Activated T-helper 17 cell treated with anti-CD3 and anti-CD28 coated beads, Interleukin-2, amount 50 U/mL, for 72 hours (primary cell): ENCODE results near the gene AK4. TPM values are rescaled to one million over a fixed set of nuclear protein-coding genes. Genes with fewer than 3 reads are reported as not detected.
A peak's percentile ranks its signal among the peaks of the same experiment; 100 is the strongest.

Experiments
- ATAC-seq: fragments of 150-1000 bp; cut with Tn5 transposase; replicated peaks from 2 replicates; pipeline ENCODE4 v1.10.0; 2021; ENCODE audit warnings: mild to moderate bottlenecking, moderate library complexity
- H3K27ac Mint-ChIP-seq: one replicate; pipeline ENCODE4 v1.8.0; 2022; ENCODE audit warnings: mixed read lengths
- H3K27me3 Mint-ChIP-seq: one replicate; pipeline ENCODE4 v1.8.0; 2022; ENCODE audit warnings: mixed read lengths
- H3K36me3 Mint-ChIP-seq: one replicate; pipeline ENCODE4 v1.8.0; 2022; ENCODE audit warnings: low read depth, mild to moderate bottlenecking, mixed read lengths
- H3K4me1 Mint-ChIP-seq: one replicate; pipeline ENCODE4 v1.8.0; 2022; ENCODE audit warnings: mixed read lengths
- H3K4me3 Mint-ChIP-seq: one replicate; pipeline ENCODE4 v1.8.0; 2022; ENCODE audit warnings: mild to moderate bottlenecking, mixed read lengths
- H3K9me3 Mint-ChIP-seq: one replicate; pipeline ENCODE4 v1.8.0; 2022; ENCODE audit warnings: mixed read lengths
- total RNA-seq, 2 donors: library from RNA; stranded (reverse); gene quantifications; one replicate each; pipeline ENCODE4 v1.2.3, GENCODE V29; 2022

Gene AK4
- total RNA-seq, 2 donors from 2014 or later, result 112 to 142 TPM

DNA sequence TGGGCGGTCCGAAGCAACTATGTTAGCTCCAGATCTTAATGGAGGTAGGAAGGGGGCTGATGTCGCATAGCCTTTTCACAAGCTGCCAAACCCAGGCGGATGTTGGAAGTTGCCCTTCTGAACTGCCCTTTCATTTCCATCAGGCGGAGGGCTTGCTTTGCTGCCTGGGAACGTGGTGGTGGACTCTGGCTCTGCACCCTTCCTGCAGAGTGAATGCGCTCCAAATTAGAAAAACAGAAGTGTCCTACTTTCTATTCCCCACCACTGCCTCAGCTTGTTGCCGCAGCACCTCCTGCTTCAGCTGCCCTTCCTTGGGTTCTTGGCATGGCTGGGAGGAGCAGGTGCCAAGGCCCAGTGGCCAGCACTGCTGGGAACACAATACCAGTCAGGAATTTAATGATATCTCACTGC is 60.6 kb downstream of the AK4 start:
- ATAC-seq, result no peak
- Mint-ChIP-seq H3K27me3 (no peaks in the 10 kb centered on the region), H3K27ac (no peak overlapping the region), H3K9me3 (no peaks in the 10 kb centered on the region), H3K4me3 (no peak overlapping the region), H3K4me1 (peaks cover 17% of the 10 kb centered on the region), H3K36me3 (peaks cover 7% of the 10 kb centered on the region)

DNA sequence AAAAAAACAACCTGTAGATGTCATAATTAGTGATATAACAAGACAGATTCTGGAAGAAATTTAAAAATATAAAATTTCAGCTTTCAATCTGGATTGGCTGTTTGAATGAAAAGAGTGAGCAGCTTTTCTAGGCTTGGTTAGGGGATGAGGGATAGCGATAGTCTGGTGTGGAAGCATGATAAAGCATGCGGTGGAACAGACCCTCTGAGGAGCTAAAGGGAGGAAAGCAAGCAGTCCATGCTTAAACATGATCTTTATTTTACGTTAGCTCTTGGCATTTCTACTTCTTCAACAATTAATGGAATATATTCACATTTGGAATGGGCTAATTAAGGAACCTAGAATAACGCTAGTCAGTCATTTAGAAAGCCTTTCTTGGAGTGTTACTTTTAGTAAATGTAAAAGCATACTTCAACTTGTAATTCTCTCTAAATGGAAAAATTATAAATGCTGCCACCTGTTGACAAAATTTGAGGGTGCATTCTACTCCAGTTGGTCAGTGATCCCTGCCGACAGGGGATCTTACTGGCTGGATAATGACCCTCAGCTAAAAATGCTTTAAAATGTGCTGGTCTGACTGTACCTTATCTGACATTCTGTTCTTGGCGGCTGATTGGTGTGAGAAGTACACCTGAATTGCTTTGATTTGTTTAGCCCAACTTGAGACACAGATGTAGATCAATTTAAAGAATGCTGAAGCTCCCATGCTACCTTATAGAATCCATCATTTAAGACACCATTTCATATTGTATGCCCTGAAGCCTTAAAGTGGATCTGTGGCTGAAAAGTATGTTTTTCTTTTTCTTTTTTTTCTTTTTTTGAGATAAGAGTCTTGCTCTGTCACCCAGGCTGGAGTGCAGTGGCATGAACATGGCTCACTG is 61.2 kb downstream of the AK4 start:
- Mint-ChIP-seq H3K27ac (no peak overlapping the region), H3K4me1 (peaks cover 20% of the 10 kb centered on the region), H3K9me3 (no peaks in the 10 kb centered on the region), H3K36me3 (peaks cover 7% of the 10 kb centered on the region), H3K27me3 (no peaks in the 10 kb centered on the region), H3K4me3 (no peak overlapping the region)
- no peak for ATAC-seq

DNA sequence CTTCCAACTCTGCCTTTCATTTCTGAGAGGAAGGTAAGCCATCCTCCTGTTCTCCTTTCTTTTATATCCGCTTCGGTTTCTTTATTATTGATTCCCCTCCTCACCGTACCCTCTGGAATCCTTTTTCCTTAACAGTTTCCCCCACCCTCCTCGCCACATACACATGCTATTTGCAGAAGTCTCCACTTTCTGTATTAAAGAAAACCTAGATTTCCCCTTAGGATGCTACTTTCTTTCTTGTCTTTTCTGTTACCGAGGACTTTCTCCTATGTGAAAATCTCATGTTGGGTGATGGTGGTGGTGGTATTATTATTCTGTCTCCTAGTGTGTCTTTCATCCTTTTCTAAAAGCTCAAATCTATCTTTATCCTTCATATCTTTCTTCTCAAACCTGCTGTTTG is 62.3 kb downstream of the AK4 start:
- H3K9me3 Mint-ChIP-seq, result no peaks in the 10 kb centered on the region
- H3K36me3 Mint-ChIP-seq, result peaks cover 7% of the 10 kb centered on the region
- H3K4me3 Mint-ChIP-seq, result no peak overlapping the region
- peaks cover 27% of the 10 kb centered on the region for H3K4me1 Mint-ChIP-seq
- H3K27me3 Mint-ChIP-seq, result no peaks in the 10 kb centered on the region
- no peak overlapping the region for H3K27ac Mint-ChIP-seq
- ATAC-seq, result no peak

DNA sequence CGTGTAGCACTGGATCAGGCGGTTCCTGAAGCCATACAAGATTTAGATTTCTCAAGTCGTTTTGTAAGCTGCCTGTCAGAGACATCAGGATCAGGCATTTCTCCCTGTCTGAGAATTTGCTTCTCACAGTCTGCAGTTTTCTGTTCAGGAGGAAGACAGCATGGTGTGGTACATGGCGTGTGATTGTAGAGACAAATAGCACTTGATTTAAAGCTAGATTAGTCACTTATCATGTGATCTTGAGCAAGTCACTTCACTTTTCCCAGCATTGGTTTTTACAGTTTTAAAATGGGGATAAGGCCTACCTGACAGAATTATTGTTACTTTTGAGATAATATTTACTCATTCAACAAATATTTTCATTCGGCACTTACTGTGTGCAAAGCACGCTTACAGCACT is 63.3 kb downstream of the AK4 start:
- Mint-ChIP-seq H3K9me3 (no peaks in the 10 kb centered on the region), H3K36me3 (peaks cover 7% of the 10 kb centered on the region), H3K27me3 (no peaks in the 10 kb centered on the region), H3K4me1 (peaks cover 32% of the 10 kb centered on the region), H3K27ac (no peak overlapping the region), H3K4me3 (no peak overlapping the region)
- ATAC-seq, result no peak

DNA sequence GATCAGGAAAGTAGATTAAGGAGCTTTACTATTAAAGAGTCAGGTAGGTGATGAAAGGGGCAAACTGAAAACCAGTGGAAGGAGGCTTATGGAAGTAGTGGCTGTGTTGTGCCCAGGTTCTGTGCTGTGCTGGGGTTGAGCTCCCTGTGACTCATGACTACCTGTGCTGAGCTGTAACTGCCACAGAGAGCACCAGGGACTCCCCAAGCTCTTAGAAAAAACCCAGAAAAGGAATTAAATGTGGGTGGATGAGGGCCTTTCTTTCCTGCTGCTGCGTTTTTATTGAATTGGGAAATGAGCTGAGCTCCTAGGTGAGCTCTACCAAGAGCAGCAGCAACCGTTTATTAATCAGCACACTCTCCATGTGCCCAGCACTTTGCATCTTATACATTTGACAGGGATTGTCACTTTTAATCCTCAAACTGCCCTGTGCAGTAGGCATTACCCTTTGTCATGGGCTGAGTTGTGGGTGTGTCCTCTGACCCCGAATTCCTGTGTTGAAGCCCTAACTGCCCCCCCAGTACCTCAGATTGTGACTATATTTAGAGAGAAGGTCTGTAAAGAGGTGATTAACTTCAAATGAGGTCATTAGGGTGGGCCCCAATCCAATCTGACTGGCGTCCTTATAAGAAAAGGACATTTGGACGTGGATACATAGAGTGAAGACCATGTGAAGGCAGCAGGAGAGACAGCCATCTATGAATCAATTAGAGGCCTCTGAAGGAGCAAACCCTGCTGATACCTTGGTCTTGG is 65.4 kb downstream of the AK4 start:
- ATAC-seq, result peak; percentile 93
- Mint-ChIP-seq H3K27ac (peak overlapping the region; percentile 73), H3K9me3 (no peaks in the 10 kb centered on the region), H3K27me3 (no peaks in the 10 kb centered on the region), H3K4me3 (peak overlapping the region; percentile 54), H3K36me3 (peaks cover 7% of the 10 kb centered on the region), H3K4me1 (peaks cover 24% of the 10 kb centered on the region)

DNA sequence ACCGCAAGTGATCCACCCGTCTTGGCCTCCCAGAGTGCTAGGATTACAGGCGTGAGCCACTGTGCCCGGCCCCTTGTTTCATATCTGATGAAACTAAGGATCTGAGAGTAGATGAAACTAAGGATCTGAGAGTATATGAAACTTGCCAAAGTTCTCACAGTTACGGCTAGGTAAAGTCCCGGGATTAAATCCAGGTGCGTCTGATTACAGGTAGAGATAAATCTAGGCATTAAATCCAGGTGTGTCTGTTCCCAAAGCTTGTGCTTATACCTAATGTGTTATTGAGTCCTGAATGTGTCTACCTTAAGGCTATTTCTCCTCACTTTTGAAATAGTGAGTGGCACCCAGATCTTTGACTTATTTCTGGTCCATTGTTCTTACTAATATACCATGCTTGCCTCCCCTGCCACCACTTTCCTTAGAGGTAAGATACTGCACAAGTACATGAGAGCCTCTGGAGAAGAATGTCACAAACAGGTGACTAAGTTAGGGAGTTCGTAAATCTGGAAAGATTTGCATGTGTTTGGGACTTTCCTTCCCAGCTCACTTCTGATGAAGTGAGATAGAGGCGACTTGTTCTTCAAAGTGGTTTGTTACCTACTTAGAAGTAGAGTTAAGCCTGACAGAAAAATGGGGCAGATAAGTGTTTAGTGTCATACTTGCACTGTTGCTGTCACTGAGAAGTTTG is 66.5 kb downstream of the AK4 start:
- Mint-ChIP-seq H3K27ac (peak overlapping the region; percentile 36), H3K9me3 (no peaks in the 10 kb centered on the region), H3K36me3 (peaks cover 11% of the 10 kb centered on the region), H3K4me1 (peaks cover 24% of the 10 kb centered on the region), H3K4me3 (peak overlapping the region; percentile 52), H3K27me3 (no peaks in the 10 kb centered on the region)
- peak; percentile 69 for ATAC-seq

DNA sequence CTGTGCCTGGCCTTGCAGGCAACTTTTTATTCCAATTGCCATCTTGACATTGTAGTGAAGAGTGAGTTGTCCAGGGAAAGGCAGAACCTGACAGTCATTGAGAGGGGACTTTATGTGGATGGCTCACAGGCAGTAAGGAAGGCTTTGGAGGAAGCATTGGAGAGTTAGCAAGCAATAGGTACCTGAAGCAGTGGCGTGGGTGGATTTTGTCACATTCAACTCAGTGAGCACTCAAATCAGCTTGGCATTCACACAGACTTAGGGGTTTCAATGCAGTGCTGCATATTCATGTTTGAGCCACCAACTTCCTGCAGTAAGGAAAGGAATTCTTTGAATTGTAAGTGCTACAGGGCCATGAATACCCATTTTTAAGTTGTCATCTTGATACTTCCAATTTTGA is 69.0 kb downstream of the AK4 start:
- Mint-ChIP-seq H3K36me3 (peaks cover 25% of the 10 kb centered on the region), H3K9me3 (no peaks in the 10 kb centered on the region), H3K4me1 (peaks cover 24% of the 10 kb centered on the region), H3K27ac (no peak overlapping the region), H3K4me3 (no peak overlapping the region), H3K27me3 (no peaks in the 10 kb centered on the region)
- no peak for ATAC-seq

DNA sequence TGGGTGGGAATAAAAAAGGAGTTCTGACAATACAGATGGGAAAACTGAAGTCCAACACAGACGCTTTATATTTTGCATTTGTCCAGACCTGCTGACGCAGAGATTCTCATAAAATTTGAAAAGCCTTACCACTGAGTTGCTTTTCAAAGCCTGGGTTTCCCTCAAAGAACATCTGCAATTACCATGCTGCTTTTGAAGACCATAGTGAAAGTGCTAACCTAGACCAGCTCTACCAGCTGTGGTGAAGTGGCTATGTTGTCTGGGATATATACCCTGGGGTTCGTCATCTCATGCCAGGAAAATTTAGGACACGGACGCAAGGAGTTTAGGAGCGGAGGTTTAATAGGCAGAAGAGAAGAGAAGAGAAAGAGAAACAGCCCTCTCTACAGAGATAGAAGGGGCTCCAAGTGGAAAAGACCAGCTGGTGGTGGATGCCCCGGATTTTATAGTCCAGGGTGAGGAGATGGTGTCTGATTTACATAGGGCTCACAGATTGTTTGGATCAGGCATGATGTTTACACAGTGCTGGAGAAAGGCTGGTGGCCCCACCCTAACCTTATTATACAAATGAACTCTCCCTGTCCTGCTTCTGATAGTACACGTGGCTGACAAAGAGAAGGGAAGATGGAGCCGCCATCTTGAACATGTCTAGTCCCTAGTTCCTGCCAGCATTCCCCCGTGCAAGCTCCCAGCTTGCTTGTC is 73.8 kb downstream of the AK4 start:
- Mint-ChIP-seq H3K4me3 (no peak overlapping the region), H3K9me3 (no peaks in the 10 kb centered on the region), H3K4me1 (no peaks in the 10 kb centered on the region), H3K27ac (no peak overlapping the region), H3K27me3 (peaks cover 3% of the 10 kb centered on the region), H3K36me3 (peaks cover 53% of the 10 kb centered on the region)
- ATAC-seq, result no peak

DNA sequence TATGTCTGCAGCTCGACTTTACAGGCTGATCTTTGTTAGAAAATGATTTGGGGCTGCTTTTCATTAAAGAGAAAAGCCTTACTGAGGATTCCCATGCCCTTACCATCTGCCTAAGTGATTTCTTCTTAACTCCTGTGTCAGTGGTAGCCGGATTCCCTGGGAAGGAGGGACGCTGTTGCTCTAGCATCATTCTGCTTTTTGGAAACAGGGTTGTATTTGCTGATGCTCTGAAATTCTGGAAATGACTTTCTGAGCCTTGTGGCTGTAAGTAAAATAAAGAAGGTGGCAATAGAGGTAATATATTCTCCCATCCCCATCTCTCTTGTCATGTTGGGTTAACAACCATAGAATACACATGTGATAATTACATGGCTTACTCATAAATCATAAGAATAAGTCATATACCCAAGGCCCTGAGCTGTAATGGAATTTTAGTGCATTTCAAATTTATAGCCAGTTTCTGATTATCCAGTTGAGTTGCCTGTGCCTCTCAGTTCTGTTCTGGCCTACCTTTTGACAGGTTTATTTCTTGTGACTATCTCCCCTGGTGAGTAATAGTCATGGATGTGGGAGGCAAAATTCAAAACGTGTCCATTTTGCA is 74.4 kb downstream of the AK4 start:
- Mint-ChIP-seq H3K4me1 (no peaks in the 10 kb centered on the region), H3K9me3 (no peaks in the 10 kb centered on the region), H3K27ac (no peak overlapping the region), H3K4me3 (no peak overlapping the region), H3K27me3 (peaks cover 3% of the 10 kb centered on the region), H3K36me3 (peaks cover 55% of the 10 kb centered on the region)
- no peak for ATAC-seq

DNA sequence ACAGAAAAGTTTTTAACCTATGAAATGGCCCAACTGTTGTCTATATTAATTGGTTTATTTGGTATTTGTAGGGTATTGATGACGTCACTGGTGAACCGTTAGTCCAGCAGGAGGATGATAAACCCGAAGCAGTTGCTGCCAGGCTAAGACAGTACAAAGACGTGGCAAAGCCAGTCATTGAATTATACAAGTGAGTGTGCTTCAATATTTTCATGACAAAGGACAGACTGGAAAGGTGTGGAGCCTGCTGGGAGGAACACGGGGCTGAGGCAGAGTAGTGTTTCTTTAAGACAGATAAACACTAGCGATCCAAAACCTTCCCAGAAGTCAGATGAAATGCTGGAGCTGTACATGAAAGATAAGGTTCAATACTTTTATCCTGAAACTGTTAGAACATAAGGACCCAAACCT is 76.7 kb downstream of the AK4 start:
- Mint-ChIP-seq H3K36me3 (peaks cover 42% of the 10 kb centered on the region), H3K9me3 (no peaks in the 10 kb centered on the region), H3K27ac (no peak overlapping the region), H3K4me1 (peaks cover 2% of the 10 kb centered on the region), H3K4me3 (no peak overlapping the region), H3K27me3 (peaks cover 5% of the 10 kb centered on the region)
- no peak for ATAC-seq

DNA sequence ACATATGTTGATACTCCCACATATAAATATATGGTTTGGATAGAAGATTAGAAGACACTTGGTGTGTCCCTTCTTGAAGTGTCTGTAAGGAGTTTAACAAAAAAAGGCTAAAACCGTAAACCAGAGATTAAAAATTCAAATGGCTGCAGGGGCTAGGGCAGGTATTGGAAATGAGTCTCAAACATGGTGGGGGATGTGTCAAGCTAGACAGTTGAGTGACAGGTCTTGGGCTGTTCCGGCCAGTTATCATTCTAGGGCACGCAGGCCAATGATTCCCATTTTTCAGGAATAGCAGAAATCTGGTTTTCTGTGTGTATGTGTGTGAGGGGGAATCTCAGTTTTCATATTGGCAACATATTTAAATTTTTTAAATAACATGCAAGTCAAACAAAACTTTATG is 77.2 kb downstream of the AK4 start:
- no peaks in the 10 kb centered on the region for H3K9me3 Mint-ChIP-seq
- no peak overlapping the region for H3K4me3 Mint-ChIP-seq
- no peak overlapping the region for H3K27ac Mint-ChIP-seq
- peaks cover 37% of the 10 kb centered on the region for H3K36me3 Mint-ChIP-seq
- peaks cover 6% of the 10 kb centered on the region for H3K4me1 Mint-ChIP-seq
- ATAC-seq, result no peak
- peaks cover 6% of the 10 kb centered on the region for H3K27me3 Mint-ChIP-seq

DNA sequence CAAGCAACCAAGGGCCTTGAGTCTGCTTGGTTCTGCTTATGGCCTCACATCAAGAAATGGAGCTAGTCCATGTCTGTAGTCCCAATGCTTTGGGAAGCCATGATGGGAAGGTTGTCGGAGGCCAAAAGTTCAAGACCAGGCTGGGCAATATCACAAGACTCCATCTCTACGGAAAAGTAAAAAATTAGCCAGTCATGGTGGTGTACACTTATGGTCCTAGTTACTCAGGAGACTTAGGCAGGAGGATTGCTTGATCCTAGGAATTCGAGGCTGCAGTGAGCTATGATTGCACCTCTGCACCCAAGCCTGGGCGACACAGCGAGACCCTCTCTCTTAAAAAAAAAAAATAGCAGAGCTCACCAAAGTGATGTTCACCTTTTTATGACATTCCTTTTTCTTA is 81.2 kb downstream of the AK4 start:
- peaks cover 12% of the 10 kb centered on the region for H3K27me3 Mint-ChIP-seq
- no peak overlapping the region for H3K27ac Mint-ChIP-seq
- H3K4me1 Mint-ChIP-seq, result peaks cover 24% of the 10 kb centered on the region
- no peak for ATAC-seq
- no peak overlapping the region for H3K4me3 Mint-ChIP-seq
- no peaks in the 10 kb centered on the region for H3K9me3 Mint-ChIP-seq
- H3K36me3 Mint-ChIP-seq, result peaks cover 23% of the 10 kb centered on the region

DNA sequence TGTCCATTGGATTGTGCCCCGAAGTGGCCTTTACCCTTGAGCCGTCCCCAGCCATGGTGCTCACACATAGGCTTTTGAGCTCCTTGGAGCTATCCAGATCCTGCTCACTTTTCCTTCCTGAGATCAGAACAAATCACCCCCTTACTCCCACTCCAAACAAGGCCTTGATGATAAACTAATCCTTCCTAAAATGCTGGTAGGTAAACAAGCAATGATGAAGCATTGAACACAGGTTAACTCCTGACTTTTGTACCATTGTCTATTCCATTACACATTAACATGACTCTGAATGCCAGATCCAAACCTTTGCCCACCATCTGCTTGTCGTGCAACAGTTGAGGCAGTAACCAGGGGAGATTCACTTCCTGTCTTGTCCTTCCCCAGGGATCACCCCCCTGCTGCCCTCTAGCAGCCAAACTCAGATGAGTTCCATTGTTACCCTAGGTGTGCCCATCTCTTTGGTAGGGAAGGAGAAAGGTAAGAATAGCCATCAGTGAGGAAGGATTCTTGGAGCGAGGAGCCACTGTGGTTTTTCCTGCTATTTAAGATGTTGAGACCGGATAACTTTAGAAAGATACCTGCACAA is 81.8 kb downstream of the AK4 start:
- no peak for ATAC-seq
- Mint-ChIP-seq H3K9me3 (no peaks in the 10 kb centered on the region), H3K27me3 (peaks cover 12% of the 10 kb centered on the region), H3K4me1 (peaks cover 24% of the 10 kb centered on the region), H3K4me3 (no peak overlapping the region), H3K27ac (peak overlapping the region; percentile 5), H3K36me3 (peaks cover 17% of the 10 kb centered on the region)
